ENCODE data around the gene TTI1.
A peak's percentile ranks its signal among the peaks of the same experiment; 100 is the strongest.
"Not testable (repeated sequence)": the region's sequence is repeated elsewhere in the genome, so short reads cannot be mapped to it uniquely, and the experiment has no call there.

Gene TTI1

GRCh38 chr20:38017959-38018358, 15.3 kb downstream of the TTI1 start:
- intact Hi-C loops (cut with DNase I): no loop called here
- no peak for DNase-seq

DNA sequence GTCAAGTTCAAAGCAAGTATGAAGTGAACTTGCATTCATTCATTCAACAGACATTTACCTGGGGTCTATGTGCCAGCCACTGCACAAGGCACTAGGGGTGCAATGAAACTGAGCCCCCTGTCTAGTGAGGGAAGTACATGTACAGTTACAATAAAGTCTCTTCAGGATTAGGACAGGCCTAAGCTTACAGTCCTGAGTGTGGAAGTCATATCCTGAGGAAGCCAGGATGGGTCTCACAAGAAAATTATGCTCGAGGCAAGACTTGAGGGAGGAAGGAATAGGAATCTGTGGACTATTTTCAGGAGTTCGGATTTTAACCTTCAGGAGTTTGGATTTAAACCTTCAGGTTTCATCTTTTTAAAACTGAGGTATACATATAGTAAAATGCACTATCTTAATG, 19.4 kb downstream of the TTI1 start:
- DNase-seq: no peak
- intact Hi-C loops (cut with DNase I): no loop called here

GRCh38 chr20:38012332-38012731, 20.9 kb downstream of the TTI1 start:
- no peak for DNase-seq
- intact Hi-C loops (cut with DNase I): no loop called here

DNA sequence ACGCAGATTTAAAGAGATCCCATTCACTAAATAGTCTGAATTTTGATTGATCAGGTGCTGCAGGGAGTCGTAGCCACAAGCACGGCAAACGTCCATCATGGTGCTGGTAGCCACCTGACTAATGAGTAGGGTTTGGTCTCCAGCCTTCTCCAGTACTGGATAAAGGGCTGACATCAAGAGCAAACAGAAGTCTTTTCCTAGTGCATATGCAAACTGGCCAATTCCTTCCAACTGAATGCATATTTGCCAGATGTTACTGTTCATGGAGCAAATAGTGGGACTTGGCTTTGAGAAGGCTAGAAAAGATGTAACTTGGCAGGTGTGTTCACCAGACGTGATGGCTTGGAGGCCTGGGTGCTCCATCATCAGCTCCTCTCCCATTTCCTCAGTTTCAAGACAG, 21.6 kb downstream of the TTI1 start:
- intact Hi-C loops (cut with DNase I): no loop called here
- DNase-seq: no peak

DNA sequence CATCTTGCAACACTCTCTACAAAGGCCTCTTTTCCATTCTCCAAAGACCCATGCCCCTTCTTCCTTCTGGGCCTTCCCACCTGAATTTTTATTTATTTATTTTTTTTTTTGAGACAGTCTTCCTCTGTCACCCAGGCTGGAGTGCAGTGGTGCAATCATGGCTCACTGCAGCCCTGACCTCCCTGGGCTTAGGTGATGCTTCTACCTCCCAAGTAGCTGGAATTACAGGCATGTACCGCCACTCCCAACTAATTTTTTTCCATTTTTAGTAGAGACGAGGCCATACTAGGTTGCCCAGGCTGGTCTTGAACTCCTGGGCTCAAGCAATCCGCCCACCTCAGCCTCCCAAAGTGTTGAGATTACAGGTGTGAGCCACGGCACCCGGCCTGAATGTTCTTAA, 23.8 kb downstream of the TTI1 start:
- DNase-seq; intact Hi-C loops (cut with DNase I): not testable (repeated sequence)

DNA sequence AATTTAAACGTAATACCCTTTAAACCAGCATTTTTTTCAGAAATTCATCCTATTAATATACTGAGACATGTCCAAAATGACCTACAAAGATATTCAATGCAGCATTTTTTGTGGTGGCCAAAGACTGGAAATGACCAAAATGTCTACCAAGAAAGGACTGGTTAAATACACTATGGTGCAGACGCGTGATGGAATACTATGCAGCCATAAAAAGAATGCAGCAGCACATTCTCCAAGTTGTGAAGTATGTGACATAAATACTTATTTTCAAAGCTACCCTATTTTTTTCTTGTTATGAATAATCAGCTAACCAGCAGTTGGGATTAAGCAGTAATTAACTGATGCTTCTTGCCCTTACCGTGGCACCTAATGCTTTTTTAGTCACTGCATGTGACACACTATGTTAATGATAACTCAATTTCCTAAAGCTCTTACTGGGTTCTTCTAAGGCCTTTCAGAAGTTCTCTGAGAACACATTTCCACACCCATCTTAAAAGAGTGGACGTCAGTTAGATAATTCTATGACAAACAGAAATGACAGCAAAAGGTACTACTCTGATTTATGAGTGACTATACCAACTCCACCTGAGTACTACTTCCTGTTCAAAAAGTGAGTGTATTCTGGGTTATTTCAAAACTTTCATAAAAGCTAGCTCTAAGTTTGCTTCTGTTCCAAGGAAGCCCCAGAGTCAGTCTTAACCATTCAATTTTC, 24.9 kb downstream of the TTI1 start:
- intact Hi-C loops (cut with DNase I): no loop called here
- DNase-seq: no peak

DNA sequence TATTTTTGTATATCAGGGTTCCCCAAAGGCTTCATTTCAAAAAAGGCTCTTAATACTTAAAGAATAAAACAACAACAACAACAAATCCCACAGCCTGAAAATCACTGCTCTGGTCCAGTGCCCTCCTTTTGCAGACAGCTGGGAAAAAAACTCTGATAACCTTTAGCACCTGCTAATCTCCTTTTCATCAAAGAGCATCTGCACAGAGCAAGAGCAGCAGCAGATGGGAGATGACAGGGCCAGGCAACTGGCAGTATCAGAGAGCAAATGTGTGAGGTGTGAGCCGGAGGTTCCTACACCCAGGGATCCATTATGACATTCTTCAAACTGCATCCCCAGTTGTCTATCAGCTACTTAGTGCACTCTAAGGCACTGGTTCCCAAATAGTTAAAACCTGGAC, 25.7 kb downstream of the TTI1 start:
- intact Hi-C loops (cut with DNase I): no loop called here
- DNase-seq: no peak

- intact Hi-C loops (cut with DNase I): no loop called here
- no peak for DNase-seq
Observed at GRCh38 chr20:38005903-38006302, 27.4 kb downstream of the TTI1 start.

DNA sequence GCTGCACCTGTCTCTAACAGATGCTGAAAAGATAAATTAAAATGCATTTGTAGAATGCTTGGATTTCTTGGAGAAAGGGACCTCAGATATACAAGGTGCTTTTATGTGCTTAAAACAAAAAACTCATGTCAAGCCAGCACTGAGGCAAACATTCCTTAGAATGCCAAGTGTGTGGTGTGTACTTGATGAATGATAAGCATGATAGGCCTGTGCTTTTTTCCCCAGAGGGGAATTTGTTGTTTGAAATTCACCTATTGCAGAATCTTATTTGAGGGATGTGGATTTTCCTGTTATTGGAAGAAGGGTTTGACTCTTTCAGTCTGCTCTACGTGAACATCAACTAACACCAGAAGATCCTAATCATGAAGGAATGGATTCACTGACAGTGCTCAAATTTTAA, 28.8 kb downstream of the TTI1 start:
- intact Hi-C loops (cut with DNase I): no loop called here
- DNase-seq: no peak

DNA sequence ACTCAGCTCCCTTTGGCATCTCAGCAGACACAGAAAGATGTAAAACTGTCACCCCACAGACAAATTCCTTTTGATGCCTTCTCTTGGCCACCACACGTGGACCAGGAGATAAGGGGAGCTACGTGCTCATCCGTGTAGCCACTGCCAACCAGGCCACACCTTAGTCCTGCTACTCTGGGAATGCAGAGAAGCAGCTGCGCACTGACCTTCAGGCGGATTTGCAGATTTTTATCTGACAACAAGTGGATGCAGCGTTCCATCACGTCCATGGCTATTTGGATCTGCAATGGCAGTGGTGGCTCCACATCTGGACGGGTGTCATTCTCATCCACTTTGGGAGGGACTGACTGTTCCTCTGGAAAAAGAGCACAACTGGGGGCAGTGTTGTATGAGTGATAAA, 30.8 kb downstream of the TTI1 start:
- DNase-seq: no peak
- intact Hi-C loops (cut with DNase I): no loop called here

- no peak for DNase-seq
- intact Hi-C loops (cut with DNase I): no loop called here
Observed at GRCh38 chr20:38001981-38002380, 31.3 kb downstream of the TTI1 start.

DNA sequence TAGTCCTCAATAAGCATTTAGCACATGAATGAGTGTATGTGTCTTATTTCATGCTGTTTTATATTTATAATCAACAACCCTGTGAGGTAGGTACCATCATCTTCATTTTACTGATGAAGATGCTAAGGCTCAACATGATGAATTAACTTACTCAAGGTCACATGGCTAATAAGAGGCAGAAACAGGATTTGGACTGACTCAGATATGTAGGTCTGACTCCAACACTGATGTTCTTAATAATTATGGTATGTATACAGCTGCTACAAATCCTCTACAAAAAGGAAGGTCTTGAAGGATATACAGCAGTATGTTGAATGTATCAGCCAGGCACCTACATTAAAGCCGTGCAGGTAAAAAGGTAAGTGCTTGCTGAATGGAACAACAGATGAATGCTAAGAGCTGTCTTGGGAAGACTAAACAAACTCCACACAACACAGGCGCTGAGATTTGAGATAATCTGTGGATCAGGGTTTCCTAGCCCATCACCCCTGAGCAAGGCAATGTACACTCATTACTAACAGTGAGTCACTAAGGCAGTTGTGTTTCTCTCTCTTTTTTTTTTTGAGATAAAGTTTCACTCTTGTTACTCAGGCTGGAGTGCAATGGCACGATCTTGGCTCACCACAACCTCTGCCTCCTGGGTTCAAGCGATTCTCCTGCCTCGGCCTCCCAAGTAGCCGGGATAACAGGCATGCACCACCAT, 31.9 kb downstream of the TTI1 start:
- intact Hi-C loops (cut with DNase I): no loop called here
- no peak for DNase-seq

DNA sequence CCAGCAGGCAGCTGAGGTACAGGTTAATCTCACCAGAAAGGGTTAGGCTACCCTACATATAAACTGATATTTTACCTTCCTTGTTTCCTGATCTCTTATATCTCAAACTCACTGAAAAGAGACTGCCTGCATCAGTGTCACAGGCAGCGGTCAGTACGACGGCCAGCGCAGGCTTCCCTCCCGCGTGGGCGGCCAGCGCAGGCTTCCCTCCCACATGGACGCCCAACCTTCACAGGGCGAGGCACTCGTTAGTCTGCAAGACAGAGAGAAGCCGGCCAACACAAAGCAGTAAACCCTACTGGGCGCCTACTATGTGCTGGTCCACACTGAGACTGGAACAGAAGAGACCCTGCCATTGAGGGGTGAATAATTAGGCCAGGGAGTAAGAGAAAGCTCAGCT, 33.0 kb downstream of the TTI1 start:
- DNase-seq: peak in 1 of 10 donors; percentile 81
- intact Hi-C loops (cut with DNase I): no loop called here

DNA sequence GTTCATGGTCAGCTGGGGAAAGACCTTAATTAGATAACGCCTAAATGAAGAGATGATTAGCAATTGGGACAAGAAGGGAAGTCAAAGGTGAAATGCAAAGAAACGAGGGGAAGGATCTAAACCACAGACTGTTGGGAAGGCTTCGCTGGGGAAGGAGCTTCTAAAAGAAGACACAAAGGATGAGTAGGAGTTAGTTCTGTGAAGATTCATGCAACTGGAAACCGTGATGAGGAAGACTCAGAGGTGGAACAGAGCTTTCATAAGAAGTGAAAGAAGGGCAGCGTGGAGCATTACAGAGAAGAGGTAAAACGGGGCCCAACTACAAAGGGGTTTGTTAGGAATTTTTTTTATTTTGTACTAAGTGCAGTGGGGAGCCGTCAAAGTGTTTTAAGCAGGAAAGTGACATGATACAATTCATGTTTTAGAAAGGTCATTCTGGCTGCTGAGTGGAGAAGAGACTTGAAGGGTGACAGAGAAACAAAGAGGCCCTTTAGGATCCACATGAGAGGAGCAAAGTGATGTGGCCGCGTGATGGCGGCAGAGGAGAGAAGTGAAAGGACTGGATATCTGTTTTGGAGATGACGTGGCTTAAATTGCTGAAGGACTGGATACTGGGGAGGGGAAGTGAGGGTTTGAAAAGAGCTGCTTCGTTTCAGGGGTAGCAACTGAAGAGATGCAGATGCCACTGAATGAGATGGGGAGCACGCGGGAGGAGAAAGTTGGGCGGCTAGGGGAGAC, 33.6 kb downstream of the TTI1 start:
- DNase-seq: peak in 7 of 10 donors; percentile 46 to 95 (median 64)
- intact Hi-C loops (cut with DNase I): loop anchor here (2.0 kb wide), 1 partner anchor 223 kb away; no protein-coding TSS in a partner anchor

- DNase-seq: no peak
- intact Hi-C loops (cut with DNase I): no loop called here
Observed at GRCh38 chr20:37997516-37997915, 35.7 kb downstream of the TTI1 start.

- intact Hi-C loops (cut with DNase I): no loop called here
- DNase-seq: no peak
Observed at GRCh38 chr20:37995856-37996605, 37.2 kb downstream of the TTI1 start.

GRCh38 chr20:37994512-37994911, 38.7 kb downstream of the TTI1 start:
- intact Hi-C loops (cut with DNase I): no loop called here
- peak in 1 of 10 donors; percentile 69 for DNase-seq

- intact Hi-C loops (cut with DNase I): loop anchor here (2.0 kb wide), 1 partner anchor 428 kb away; no protein-coding TSS in a partner anchor
- no peak for DNase-seq
Observed at GRCh38 chr20:37992802-37993409, 40.4 kb downstream of the TTI1 start.

- DNase-seq: no peak
- intact Hi-C loops (cut with DNase I): loop anchor here (2.0 kb wide), 1 partner anchor 427 kb away; no protein-coding TSS in a partner anchor
Observed at GRCh38 chr20:37991908-37992307, 41.3 kb downstream of the TTI1 start.

- no peak for DNase-seq
- intact Hi-C loops (cut with DNase I): no loop called here
Observed at GRCh38 chr20:37991157-37991866, 41.9 kb downstream of the TTI1 start.
